Osteoblast (primary cell): ENCODE measurements around the gene BRSK2. TPM values are rescaled to one million over a fixed set of nuclear protein-coding genes. Genes with fewer than 3 reads are reported as not detected.

ENCODE experiments used
- DNase-seq: peaks from one replicate; pipeline ENCODE4 v3.0.0; 2011; ENCODE audit warnings: low spot score, mixed read lengths; ENCODE audit not compliant: insufficient read length; ENCODE audit errors: missing footprints
- H2AFZ ChIP-seq: 2 replicates; pipeline ENCODE4 v1.6.0; 2011; ENCODE audit warnings: mild to moderate bottlenecking, low read length
- H3K27ac ChIP-seq: 2 replicates; pipeline ENCODE4 v1.5.1; 2011; ENCODE audit warnings: mild to moderate bottlenecking, low read depth, low read length, moderate library complexity
- H3K27me3 ChIP-seq: 2 replicates; pipeline ENCODE4 v1.6.0; 2012; ENCODE audit warnings: mild to moderate bottlenecking, control low read depth, inconsistent platforms, low read length, moderate library complexity; ENCODE audit not compliant: insufficient read depth
- H3K36me3 ChIP-seq: 2 replicates; pipeline ENCODE4 v1.5.1; 2011; ENCODE audit warnings: mild to moderate bottlenecking, low read length, control low read depth, moderate library complexity; ENCODE audit not compliant: insufficient read depth
- H3K4me1 ChIP-seq: 2 replicates; pipeline ENCODE4 v1.5.1; 2011; ENCODE audit warnings: mild to moderate bottlenecking, low read length, control low read depth, moderate library complexity; ENCODE audit not compliant: insufficient read depth
- H3K4me2 ChIP-seq: 2 replicates; pipeline ENCODE4 v1.6.0; 2011; ENCODE audit warnings: mild to moderate bottlenecking, low read length; ENCODE audit not compliant: insufficient read depth
- H3K4me3 ChIP-seq: fragments of 200-600 bp; sonication (generic); 3 replicates; pipeline ENCODE4 v1.5.1; 2012; ENCODE audit warnings: mild to moderate bottlenecking, low read length, inconsistent platforms; ENCODE audit not compliant: insufficient read depth
- H3K79me2 ChIP-seq: 2 replicates; pipeline ENCODE4 v1.6.0; 2012; ENCODE audit warnings: mild to moderate bottlenecking, low read length, control low read depth, inconsistent platforms; ENCODE audit not compliant: insufficient read depth
- H3K9me3 ChIP-seq: 2 replicates; pipeline ENCODE4 v1.5.1; 2011; ENCODE audit warnings: low read depth, low read length, control low read depth
- H4K20me1 ChIP-seq: 2 replicates; pipeline ENCODE4 v1.6.0; 2012; ENCODE audit warnings: mild to moderate bottlenecking, low read length, control low read depth; ENCODE audit not compliant: insufficient read depth
- CTCF ChIP-seq: IDR thresholded peaks from 2 replicates; pipeline ENCODE4 v1.5.1; 2011; ENCODE audit warnings: mild to moderate bottlenecking, low read depth, low read length, moderate library complexity; ENCODE audit errors: extremely low read depth
- total RNA-seq: library from RNA; depleted of rRNA; stranded (reverse); fragments of >200 nt; gene quantifications from 2 replicates; pipeline ENCODE4 v1.2.3, GENCODE V29; 2012

Gene BRSK2
- total RNA-seq, 1 donor, result 0.36 TPM

- H4K20me1 ChIP-seq, result peaks cover 3% of the 10 kb centered on the region
- H3K36me3 ChIP-seq, result no peaks in the 10 kb centered on the region
- DNase-seq, result no peak
- no peak for TF ChIP-seq CTCF
- H3K4me1 ChIP-seq, result no peaks in the 10 kb centered on the region
- H3K79me2 ChIP-seq, result no peaks in the 10 kb centered on the region
- no peak overlapping the region for H3K27ac ChIP-seq
- H3K27me3 ChIP-seq, result peaks cover under 1% of the 10 kb centered on the region
- H3K4me2 ChIP-seq, result no peak overlapping the region
- H3K4me3 ChIP-seq, result no peak overlapping the region
- H3K9me3 ChIP-seq, result no peaks in the 10 kb centered on the region
- H2AFZ ChIP-seq, result no peak overlapping the region
Observed at GRCh38 chr11:1397862-1398527, 8.3 kb downstream of the BRSK2 start.

- Histone ChIP-seq H4K20me1 (peaks cover 3% of the 10 kb centered on the region), H3K27me3 (no peaks in the 10 kb centered on the region), H3K9me3 (no peaks in the 10 kb centered on the region), H3K79me2 (no peaks in the 10 kb centered on the region), H3K36me3 (no peaks in the 10 kb centered on the region), H2AFZ (no peak overlapping the region), H3K4me2 (no peak overlapping the region), H3K27ac (no peak overlapping the region), H3K4me1 (no peaks in the 10 kb centered on the region), H3K4me3 (no peak overlapping the region)
- no peak for TF ChIP-seq CTCF
- no peak for DNase-seq
Observed at GRCh38 chr11:1398528-1399235, 8.9 kb downstream of the BRSK2 start.

- Histone ChIP-seq H3K9me3 (no peaks in the 10 kb centered on the region), H3K36me3 (no peaks in the 10 kb centered on the region), H3K4me3 (no peak overlapping the region), H3K27me3 (no peaks in the 10 kb centered on the region), H4K20me1 (peaks cover 3% of the 10 kb centered on the region), H2AFZ (no peak overlapping the region), H3K4me2 (no peak overlapping the region), H3K4me1 (no peaks in the 10 kb centered on the region), H3K27ac (no peak overlapping the region), H3K79me2 (no peaks in the 10 kb centered on the region)
- TF ChIP-seq CTCF, result no peak
- DNase-seq, result no peak
Observed at GRCh38 chr11:1399386-1400316, 9.9 kb downstream of the BRSK2 start.
